ENCODE results near the gene WIZ.

WIZ gene

DNA sequence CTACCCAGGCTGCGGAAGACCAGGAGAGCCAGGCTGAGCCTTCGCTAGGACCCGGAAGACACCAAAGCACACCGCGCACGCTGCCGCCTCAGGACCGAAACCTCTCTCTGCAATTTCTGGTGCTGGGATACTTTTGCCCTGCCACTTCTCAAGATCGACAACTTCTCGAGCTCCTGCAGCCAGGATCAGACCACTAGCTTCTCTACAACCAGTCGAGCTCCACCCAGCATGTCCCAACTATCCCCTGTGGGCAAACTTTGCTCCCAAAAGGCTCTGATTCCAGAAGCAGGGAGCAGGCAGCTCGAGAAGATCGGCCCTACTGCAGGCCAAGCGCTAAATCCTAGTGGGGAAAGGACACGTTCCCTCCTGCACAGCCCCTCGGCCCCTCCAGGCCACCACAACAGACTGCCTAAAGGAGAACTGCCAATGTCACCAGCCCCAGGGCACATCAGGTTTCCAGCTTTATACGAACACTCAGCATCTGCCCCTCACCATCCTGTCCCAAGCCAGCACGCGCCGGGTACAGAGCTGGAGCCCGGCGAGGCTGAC lies 71.1 kb downstream of the WIZ start:
- peak; percentile 18 to 49 for DNase-seq (ENCODE audit: low read depth in 2 of 2)

DNA sequence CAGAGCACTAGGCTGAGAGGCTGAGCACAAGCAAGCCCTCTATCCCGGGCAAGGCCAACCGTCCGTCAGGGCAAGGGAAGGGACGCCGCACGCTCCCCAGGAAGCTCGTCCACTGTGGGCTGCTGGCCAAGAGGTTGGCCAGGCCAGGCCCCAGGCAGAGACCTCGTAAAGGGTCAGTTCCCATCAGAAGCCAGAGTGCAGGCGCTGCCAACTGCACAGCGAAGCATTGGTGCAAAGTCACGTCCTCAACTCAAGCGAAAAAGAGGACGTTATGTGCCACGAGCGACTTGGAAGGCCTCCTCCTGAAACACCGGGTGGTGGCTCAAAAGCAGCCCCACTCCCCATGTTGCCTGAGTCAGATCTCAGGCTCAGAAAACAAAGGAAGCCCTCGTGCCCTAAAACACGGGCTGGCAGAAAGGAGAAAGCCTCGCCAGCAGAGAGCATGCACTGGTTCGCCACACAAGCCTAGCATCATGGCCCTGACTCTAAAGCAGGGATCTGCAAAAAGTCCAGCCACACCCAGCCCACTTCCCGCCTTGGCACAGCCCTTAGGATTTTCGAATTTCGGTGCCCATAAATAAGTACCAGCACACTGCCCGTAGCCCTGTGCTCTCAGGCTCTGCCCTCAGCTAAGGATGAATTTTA lies 74.8 kb downstream of the WIZ start:
- no peak for DNase-seq (ENCODE audit: low read depth in 2 of 2)

DNA sequence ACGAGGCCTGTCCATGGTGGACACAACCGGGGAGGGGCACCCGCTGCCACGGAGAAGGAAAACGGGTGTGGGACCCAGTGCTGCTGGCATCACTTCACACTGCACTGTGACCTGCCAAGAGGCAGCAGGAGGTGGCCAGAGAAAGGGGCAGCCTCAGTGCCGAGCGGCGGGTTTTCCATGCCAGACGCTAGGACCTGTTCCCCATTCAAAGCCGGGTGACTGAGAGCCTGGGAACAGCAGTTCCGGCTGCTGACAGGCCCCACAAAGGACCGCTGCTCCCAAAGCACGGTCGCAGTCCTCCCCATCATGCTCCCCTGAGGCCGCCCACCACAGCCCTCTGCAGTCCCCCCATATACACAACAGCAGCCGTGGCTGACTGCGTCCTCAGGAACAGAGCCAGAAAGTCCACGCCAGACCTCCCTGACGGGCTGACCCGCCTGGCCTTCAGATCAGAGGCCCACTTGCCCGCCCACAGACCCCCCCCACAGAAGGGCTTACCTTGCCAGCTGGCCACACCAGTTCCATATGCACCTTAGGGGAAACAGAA lies 75.6 kb downstream of the WIZ start:
- DNase-seq (ENCODE audit: low read depth in 2 of 2) = no peak

DNA sequence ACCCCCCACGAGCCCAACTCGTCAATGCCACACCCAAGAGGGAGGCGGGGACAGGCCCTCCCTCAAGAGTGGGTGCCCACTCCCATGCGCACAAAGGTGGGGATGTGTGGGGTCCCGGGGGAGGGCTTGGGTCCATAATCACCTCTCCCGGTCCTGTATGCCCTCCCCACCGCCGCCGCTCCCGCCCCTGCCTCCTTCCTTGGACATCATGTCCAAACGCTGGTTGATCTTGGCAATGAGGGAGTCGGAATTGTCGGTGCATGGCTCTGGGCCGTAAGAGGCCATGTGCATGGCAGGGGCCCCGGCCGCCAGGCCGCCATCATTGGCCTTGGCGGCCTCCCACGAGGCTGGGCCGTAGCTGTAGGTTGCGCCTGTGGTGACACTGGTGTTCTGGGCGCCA lies 76.1 kb downstream of the WIZ start:
- DNase-seq (ENCODE audit: low read depth in 2 of 2) = no peak

DNA sequence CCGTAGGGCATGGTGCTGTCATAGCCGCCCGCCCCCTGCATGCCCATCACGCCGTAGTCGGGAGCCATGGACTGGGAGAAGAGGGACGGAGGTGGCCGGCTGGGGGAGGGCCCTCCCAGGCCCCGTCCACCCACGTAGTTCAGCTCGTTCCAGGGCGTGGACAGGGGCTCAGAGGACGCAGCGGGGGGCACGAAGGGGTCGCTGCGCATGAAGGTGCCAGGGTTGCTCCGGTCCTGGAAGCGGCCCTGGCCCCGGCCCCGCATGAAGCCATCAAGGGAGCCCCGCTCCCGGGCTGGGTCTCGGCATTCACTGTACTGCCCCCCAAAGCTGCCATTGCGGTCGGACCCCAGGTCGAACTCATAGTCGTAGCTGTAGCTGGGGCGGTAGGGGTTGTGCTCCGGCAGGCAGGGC lies 76.9 kb downstream of the WIZ start:
- DNase-seq (ENCODE audit: low read depth in 2 of 2) = no peak

DNA sequence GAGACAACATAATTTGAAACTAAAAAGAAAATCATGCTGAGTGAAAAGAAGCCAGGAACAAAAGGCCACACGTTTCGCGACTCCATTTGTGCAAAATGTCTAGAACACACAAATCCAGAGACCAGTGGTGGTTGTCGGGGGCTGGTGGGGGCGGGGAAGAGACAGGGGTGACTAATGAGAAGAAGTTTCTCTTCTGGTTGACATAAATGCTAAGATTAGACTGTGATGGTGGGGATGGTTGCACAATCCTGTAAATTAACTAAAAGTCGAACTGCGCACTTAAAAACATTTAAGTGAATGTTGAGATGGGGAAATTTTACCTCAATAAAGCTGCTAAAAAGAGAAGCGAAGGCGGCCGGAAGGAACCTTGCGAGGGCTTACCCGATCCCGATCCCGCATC lies 77.3 kb downstream of the WIZ start:
- DNase-seq (ENCODE audit: low read depth in 2 of 2) = no peak

DNA sequence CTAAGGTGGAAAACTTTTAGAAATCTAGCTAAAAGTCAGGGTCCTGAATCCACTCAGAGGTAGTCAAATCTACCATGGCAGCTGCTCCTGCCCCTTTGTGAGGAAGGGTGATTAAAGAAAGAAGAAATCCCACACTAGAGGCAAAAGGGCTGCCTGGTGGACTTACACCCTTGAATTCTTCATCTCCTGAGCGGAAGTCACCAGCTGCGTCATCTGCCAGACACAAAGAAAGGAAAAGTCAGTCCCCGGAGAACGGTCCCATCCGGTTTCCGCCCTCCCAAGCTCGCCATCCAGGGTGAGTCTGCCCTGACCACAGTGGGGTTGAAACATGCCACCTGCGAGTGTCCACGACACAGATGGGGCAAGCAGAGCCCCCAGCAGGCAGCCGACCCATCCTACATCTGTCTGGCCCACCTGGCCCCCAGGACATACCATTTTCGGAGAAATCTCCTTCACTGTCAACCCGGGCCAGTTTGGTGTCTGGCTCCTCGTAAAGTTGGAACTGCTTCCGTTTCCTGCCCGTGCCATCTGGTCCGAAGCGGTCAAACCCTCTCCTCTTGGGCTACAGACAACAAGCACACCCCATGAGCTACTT lies 77.9 kb downstream of the WIZ start:
- no peak for DNase-seq (ENCODE audit: low read depth in 2 of 2)

DNA sequence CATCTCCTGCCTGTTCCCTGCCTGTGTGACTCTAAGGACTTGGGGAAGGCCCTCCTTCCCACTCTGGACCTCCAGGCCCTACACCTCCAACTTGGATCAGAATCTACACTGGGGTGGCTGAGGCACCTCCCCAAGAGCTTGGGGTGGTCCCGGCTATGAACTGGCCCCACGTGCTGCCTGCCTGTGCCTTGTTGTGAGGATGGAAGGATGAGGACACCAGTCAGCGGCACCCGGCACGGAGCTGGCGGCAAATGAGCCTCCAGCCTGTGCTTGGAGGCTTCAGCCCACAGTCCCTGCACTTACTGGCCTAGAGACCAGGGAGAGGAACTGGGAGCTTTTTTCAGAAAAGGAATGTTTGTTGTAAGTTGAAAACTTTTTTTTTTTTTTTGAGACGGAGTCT lies 78.6 kb downstream of the WIZ start:
- DNase-seq (ENCODE audit: low read depth in 2 of 2) = no peak
